ENCODE data around the gene ITSN1.
"Not testable (repeated sequence)": the region's sequence is repeated elsewhere in the genome, so short reads cannot be mapped to it uniquely, and the experiment has no call there.

Gene ITSN1

DNA sequence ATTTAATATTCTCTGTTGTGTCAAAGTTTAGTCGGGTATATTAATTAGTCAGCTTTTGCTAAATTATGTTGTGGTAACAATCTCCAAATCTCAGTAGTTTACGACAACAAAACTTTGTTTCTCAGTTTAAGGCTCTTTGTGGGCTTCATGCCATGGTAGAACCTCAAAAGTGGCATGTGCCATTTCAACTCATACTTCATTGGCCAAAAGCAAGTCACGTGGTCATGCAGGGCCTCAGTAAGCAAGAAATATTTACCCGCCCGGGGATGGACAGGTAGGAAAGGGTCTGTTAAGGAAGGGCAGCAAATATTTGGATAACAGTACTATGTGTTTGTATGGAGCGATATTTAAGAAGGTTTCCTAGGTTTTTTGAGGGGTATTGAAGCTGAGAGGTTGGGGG lies 38.6 kb downstream of the ITSN1 start:
- DNase-seq (ENCODE audit: low read depth in 2 of 2), result no peak

DNA sequence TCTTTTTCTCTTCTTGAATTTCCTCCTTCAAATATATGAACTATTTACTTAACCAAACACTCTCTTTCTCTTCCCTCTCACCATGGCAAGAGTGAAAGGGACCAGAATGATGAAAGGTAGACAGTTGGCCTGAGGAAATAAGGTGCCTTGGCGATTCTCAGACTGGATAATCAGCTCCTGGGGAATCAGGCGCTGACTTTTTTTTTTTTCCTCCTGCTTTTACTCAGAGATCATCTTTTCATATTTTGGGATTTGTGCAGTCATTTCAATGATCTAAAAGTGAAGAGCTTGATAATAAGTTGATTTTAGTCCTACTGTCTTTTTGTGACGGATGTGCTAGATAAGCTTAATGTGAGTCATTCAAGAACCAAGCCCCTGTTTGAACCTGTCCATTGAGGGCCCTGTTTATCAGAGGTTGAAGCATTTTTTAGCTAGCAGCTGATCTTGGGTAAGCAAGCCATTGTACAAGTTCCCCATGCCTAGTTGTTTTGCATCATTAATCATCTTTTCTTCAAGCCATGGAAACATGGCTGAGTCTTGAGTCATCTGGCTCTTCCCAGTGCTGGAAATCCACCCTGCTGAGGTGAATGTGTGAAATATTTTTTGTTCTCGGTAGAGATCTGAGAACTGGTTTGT lies 40.8 kb downstream of the ITSN1 start:
- no peak for DNase-seq (ENCODE audit: low read depth in 2 of 2)

DNA sequence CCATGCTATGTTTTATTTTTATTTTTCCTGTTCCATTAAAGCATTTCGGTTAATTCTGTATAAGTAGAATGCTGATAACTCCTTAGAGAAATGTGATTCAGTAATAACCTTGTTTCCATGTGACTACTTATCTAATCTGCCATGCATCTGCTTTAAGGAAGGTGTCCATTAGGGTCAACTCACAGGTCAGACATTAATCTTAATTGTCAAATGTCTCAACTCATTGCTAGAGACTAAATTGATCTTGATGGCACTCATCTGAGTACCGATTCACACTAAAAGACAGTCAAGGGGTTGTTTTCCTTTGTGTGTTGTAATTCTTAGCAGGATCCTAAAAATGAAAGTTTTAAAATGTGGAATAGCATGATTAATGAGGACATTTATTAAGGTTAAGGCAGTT lies 41.8 kb downstream of the ITSN1 start:
- DNase-seq (ENCODE audit: low read depth in 2 of 2), result no peak

DNA sequence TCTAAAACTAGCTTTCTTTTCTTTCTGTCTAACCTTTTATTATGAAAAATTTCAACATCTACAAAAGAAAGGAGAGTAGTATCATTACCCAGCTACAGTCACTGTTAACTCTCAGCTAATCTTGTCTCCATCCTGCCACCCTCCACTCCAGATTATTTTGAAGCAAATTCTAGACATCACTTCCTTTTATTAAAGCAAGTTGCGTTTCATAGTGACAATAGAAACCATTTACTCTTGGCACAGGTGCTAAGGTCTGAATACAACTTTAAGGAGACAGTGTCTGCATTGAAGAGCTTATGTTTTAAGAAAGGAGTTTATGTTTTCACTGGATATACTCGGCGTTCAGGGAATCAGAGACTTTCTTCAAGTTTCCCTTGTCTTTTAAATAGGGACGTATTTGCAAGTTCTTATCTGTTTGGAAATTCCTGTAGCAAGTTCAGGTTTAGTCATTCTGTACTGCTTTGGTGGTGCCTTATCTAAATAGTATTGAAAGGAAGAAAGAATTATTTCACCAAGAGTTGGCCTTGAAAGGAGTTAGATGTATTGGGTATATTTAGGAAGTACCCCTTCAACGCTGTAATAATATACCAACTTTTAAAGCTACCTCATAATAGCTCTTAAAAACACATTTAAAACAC lies 42.7 kb downstream of the ITSN1 start:
- no peak for DNase-seq (ENCODE audit: low read depth in 2 of 2)

DNA sequence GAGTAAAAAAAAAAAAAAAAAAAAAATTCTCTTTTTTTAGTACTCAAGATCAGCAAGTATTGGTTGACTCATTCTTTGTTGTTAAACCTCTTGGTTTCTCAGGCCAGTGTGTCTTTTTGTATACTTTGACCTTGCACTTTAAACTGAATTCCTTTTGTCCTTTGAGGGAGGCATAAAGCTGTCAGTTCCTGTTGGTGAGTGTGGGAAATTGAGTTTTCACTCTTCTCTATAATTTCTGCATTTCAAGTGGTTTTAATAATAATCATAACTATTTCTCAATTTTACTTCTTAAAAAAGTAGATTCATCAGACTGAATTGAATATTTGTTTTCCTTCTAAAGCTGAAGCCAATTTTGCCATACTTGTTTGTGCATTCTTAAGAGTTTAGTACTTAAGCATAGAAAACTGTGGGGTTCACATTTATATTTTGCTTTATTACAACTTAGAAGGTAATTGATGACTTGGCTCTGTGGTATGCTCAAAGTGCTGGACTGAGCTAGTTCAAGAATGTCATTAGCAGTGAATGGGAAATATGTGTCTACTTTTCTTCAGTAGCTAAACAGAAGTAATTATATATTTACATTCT lies 43.4 kb downstream of the ITSN1 start:
- no peak for DNase-seq (ENCODE audit: low read depth in 2 of 2)

DNA sequence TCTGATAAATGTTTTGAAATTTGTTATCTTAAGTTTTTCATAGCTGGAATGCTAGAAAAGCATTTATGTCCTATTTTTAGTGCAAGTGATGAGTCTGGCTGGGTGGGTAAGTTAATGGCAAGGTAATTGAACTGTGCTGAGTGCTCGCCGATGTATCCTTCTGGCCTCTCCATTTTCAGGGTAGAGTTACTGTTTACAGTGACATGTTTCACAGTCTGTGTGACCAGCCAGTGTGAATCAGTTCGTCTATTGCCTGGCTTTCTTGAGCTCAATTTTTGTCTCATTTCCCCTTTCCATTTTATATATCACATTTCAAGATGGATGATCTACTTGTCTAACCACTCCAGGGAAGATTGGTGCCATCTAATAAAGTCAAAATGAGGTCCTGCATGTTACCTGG lies 44.1 kb downstream of the ITSN1 start:
- no peak for DNase-seq (ENCODE audit: low read depth in 2 of 2)

DNA sequence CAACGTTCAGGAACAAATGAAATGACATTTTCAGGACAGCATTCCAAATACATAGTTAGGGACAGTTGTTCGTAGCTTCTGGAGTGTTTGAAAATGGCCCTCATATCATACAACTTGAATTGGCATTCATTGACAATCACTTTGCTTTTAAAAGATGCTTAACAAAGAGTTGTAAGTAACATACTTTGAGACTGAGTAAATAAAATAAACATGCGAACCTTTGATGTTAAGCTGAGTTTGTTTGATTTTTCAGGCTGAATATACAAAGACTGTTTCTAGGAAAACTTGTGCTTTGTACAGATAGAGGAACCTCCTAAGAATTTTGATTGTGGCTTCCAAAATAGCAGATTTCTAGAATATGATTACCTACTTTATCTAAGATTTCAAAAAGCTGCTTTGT lies 45.3 kb downstream of the ITSN1 start:
- DNase-seq (ENCODE audit: low read depth in 2 of 2), result no peak

DNA sequence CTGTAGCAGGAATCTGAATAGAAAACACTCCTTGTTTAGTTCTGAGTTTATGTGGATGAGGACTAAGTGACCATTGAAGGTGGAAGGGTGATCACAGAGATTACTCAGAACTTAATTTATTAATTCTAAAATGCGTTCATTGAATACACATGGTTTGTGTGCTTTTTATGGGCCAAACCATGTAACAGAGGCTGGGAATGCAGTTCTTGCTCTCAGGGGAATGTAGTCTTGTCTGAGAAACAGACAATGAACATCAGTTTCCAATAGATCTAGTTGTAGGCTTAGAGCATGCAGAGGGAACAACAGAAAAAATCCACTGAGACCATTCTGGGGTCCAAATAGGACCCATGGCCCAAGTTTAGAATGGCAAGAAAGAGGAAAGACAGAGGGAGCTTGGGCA lies 46.1 kb downstream of the ITSN1 start:
- no peak for DNase-seq (ENCODE audit: low read depth in 2 of 2)

DNA sequence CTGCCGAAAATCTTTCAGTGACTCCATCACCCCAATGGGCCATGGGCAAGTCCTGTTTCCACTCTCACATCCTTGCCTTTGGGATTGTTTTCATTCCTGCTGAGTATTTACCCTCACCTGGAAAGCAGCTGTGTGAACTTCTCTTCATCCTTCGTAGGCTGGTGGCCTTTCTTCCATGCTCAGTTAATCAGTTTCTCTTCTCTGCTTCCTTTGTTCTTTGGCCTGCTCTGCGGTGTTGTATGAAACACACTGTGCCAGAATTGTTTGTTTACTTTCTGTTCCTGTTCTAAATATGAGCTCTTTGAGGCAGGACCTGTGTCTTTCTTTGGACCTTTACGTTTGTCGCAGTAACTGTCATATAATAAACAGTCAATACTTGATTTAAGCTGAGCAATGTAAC lies 48.6 kb downstream of the ITSN1 start:
- no peak for DNase-seq (ENCODE audit: low read depth in 2 of 2)

DNA sequence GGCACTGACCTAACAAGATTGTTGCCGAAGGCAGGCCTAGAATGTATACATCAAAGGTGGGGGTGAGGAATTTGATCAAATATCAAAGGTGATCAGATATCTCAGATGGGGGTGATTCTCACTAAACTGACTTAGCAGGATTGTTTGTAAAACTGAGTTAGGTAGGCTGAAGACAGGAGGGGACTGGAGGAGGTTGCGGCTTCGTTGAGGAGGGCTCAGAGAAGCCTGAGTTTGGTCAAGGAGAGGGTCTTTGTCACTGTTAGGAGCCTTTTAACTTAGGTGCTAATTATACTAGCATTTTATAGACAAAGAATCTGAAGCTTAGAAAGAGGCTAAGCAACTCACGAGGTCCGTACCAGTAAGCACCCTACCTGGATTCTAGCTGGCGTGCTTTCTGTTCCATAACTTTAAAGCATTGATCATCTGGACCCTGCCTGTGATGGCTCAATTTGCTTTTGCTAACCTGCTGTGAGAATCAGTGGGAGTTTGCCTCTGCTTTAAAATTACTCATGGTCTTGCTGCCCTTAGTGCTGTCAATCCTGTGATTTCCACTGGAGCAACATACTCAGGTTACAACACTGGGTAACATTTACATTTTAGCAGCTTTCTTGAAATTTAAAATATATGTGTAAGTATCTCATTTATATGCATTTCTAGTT lies 49.8 kb downstream of the ITSN1 start:
- DNase-seq (ENCODE audit: low read depth in 2 of 2), result no peak

DNA sequence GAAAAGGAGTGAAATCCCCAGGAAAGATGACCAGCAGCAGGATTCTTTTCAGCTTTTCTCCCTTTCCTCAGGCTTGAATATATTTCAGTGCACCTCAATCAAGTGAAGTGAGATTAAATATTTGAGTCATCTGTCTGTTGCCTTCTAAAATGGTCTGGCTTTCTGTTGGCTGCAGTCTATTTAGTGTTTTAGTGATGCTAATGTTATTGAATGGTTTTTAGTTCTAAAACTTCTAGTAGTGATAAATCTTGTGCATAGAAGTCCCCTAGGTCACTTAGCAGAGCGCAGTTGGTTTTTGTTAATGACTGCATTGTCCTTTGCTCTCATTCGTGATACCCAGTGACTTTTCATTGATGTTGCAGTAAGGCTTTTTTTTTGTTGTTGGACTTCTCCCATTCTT lies 53.5 kb downstream of the ITSN1 start:
- no peak for DNase-seq (ENCODE audit: low read depth in 2 of 2)

DNA sequence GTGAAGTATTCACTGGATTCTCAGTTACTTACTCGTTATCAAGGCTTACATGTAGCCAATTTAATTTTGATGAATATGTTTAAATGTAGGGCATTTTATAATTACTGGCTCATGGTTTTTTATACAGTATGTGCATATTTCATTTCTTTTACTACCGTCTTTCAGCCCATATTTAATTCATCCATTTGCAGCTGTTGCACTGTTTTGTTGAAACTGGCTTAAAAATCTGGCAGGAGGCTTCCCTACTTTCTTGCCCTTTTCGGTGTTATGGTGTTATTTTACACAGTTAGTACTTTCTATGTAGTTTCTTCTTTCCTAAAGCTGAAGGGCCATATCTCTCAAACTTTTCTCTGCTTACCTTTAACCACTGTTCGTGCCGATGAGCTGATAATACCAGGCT lies 54.2 kb downstream of the ITSN1 start:
- DNase-seq (ENCODE audit: low read depth in 2 of 2), result no peak

DNA sequence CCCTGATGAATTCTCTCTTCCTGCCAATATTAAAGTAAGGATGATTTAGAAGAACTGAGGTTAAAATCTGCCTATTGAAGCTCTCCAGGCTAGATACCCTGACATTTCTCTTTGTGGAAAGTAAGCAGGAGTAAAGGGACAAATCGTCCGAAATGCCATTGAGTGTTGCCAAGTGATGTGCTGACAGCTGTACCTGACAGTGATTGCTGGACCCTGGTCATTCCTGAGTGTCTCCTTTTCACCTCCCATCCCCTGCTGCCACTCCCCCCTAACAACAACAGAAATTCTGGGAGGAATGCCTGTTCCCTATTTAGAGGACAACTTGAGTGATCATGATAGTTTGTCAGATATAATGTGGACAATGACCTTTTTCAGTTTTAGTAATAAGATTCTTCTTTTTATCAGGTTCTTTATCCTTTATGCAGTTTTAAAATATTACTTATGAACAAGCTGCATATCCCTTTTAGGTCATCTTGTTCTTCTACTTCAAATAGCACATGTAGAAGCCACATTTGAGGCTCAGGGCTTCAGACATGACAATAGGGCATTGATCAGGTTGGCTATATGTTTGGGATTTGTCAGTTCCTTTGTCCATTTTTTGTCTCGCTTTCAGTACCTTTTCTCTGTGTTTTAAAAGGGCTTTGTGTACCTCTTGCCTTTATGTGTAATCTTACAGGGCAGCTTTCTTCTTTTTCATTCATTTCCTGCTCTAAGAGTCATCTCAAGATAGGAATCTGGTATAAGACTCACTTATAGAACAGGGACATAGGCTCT lies 56.0 kb downstream of the ITSN1 start:
- no peak for DNase-seq (ENCODE audit: low read depth in 2 of 2)

DNA sequence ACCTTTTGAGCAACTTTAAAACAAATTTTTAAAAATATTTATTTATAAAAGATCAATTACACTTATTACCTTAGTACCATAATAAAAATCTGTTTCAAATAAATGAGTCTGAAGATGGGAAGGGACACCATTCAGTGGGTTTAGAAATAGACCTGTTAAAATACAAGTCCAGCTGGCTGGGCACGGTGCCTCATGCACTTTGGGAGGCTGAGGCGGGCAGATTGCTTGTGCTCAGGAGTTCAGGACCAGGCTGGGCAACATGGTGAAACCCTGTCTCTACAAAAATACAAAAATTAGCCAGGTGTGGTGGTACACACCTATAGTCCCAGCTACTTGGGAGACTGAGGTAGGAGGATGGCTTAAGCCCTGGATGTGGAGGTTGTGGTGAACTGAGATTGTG lies 57.0 kb downstream of the ITSN1 start:
- no peak for DNase-seq (ENCODE audit: low read depth in 2 of 2)

DNA sequence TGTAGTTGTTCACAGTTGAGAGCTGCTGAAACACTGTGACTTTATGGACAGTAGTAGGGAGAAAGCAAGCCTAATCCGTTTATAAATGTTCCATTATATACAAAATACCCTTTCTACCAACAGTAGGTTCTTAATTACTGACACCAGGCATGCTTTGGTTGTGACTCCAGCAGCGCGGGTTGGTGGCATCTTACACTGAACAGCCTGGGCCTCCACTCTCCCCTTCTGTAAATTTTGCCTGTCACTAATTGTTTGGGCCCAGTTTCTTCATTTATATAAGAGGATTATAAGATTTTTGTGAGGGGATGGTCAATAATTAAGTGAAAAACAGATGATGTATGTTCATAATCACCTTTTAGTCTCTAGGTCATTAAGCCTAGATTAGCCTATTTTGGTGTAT lies 58.2 kb downstream of the ITSN1 start:
- DNase-seq (ENCODE audit: low read depth in 2 of 2), result no peak

DNA sequence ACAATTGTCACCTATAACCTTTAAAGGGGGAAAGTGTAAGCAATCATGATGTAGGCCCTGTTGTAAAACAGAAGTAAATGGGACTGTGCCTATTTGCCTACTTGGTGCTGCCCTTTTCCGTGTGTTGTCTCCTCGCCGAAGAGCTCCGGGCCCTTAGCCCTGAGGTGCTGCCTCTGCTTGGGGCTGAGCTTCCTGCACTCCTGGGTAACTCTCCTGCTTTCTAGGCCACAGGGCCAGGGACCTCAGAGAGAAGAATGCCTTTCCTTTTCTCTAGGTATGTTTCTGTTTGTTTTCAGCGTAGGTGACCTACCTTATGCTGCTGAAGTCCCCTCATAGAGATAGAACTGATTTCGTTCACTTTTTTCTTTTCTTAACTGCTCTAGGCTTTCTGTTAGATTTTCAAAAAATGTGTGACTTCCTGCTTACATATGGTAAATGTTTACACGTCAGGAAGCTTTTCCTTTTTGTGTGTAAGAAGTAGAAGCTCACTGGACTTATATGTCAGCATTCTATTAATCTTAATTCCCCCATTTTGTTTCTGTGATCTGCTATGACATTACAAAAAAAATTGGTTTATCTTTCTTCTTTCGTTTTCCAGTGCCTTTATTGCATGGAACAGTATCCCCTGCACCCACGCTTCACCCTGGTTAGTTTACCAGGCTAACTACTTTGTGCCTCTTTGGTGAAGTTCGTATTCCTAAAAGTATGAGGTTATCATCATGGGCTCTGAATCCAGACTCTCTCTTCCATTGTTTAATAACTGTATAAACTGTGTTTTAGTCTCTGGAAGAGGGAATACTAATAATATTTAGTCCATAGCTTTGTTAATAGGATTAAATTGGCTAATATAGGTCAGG lies 61.7 kb downstream of the ITSN1 start:
- no peak for DNase-seq (ENCODE audit: low read depth in 2 of 2)

DNA sequence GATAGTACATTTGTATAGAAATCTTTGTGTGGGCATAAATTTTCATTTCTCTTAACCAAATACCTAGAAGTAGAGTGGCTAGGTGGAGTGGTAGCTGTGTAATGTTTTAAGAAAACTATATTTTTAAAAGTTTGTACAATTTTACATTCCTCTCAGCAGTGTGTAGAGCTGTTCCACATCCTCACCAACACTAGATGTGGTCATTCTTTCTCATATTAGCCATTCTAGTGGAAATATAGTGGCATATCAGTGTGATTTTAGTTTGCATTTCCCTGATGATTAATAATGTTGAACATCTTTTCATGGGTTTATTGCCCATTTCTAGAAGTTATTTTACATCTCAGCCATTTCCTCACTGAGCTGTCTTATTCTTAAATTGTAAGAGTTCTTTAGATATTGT lies 65.5 kb downstream of the ITSN1 start:
- DNase-seq (ENCODE audit: low read depth in 2 of 2), result no peak

DNA sequence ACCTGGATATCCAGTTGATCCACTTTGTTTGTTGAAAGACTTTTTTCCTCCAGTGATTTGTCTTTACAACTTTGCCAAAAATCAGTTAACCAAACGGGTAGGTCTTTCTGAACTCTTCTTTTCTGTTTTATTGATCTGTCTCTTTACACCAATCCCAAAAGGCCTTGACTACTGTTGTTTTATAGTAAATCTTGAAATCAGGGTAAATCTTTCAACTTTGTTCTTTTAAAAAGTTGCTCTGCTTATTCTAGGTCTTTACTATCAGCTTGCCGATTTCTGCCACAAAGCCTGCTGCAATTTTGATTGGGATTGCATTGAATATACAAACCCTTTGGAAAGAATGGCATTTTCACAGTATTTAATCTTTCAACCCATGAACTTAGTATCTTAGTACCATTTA lies 66.6 kb downstream of the ITSN1 start:
- DNase-seq (ENCODE audit: low read depth in 2 of 2), result no peak

DNA sequence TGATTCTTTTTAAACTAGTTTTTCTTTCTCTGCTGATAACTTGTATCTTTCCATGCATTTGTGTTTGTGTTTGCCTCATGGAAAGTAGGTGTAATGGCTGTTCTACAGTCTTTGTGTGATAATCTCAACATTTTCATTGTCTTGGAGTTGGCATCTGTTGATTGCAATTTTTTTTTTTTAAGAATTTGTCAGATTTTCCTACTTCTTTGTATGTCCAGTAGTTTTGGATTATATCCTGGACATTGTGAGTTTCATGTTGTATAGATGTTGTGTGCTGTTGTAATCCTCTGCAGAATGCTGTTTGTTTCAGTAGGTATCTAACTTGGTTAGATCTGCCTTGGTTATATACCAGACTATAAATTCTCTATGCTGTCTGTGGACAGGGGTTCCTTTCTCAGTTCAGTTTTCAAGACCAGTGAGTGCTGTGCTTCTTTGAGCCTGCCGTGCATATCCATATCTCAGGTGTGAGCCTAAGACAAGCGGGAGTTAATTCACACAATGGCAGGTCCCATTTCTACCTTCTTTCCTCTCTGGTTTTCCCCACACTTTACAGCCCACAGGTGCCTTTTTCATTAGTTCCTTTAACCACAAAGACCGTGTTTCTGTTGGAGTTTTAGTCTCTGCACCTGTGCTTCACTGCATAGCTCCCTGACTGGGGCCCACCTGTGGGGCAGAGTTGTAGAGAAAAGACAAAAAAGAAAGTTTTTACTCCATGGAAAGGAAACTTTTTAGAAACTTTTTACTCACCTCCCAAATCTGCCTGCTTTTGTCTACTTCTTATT lies 69.9 kb downstream of the ITSN1 start:
- DNase-seq (ENCODE audit: low read depth in 2 of 2), result no peak

DNA sequence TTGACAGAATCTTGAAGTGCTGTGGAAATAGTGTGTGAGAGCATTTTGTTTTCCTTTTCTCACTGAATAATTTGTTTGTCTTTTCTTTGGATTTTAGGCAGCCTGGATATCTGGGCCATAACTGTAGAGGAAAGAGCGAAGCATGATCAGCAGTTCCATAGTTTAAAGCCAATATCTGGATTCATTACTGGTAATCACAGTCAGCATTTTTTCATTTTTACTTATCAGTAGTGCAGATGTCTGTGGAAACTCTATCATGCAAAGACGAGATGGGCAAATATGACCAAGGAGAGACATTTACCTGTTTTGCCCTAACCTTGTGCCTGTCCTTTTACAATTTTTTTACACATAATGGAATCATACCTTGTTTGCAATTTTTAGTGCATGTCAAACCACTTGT lies 78.8 kb downstream of the ITSN1 start:
- DNase-seq (ENCODE audit: low read depth in 2 of 2), result no peak

DNA sequence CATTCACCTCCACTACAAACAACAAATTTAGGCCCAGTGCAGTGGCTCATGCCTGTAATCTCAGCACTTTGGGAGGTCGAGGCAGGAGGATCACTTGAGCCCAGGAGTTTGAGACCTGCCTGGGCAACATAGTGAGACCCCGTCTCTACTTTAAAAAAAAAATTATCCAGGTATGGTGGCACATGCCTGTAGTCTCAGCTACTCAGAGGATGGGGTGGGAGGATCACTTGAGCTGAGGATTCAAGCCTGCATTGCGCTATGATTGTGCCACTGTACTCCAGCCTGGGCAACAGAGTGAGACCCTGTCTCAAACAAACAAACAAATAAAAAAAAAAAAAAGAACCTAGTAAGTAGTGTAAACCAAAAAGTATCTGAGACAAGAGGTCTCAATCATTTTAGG lies 86.8 kb downstream of the ITSN1 start:
- DNase-seq (ENCODE audit: low read depth in 2 of 2), result not testable (repeated sequence)

Measured in stimulated activated CD8-positive, alpha-beta memory T cell treated with anti-CD3 and anti-CD28 coated beads, Interleukin-2, amount 100 ng/mL, for 48 hours (primary cell).